Stimulated activated CD4-positive, alpha-beta T cell treated with anti-CD3 and anti-CD28 coated beads, TNF-alpha, amount 100 ng/mL, for 24 hours (primary cell): Measurements from ENCODE around the gene TRIM27.
"Not testable (repeated sequence)": the region's sequence is repeated elsewhere in the genome, so short reads cannot be mapped to it uniquely, and the experiment has no call there.

Experiments
- DNase-seq, 3 experiments: peaks; one replicate each; pipeline ENCODE4 v3.0.0-alpha.2; 2020; ENCODE audit warnings: low read depth in 3 of 3

The TRIM27 gene

DNA sequence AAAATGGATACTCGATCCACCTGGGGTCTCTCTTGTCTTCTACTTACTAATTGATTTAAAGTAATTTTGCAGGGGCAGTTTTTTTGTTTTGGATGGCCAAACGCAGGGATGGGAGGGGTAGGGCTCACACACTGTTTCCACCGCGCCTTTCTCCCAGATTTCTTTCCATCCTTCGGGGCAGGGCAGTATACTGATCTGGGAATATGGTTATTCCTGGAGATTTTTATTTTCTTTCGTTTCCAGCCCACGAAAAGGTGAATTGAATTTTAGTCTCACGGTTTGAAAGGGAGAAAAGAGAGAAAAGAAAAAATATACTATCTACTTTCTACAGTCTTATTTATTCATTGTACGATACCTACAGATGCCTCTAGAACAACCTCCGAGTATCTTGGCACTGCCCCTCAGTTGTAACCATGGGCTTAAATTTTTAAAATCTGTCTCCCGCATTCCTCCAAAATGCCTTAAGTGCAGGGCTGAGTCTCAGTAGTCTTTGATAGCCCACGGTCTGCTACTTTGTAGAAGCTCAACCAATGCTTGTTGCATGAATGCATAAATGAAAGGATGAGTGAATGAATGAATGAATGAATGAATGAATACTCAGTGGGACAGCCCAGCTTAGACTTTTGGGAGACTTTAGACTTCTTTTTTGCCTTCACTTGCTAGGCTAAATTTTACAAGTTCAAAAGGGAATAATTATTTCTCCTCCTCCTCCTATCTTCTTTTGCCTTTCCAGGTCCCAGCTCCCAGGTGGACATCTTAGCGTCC, 18.1 kb upstream of the TRIM27 start:
- no peak for DNase-seq

DNA sequence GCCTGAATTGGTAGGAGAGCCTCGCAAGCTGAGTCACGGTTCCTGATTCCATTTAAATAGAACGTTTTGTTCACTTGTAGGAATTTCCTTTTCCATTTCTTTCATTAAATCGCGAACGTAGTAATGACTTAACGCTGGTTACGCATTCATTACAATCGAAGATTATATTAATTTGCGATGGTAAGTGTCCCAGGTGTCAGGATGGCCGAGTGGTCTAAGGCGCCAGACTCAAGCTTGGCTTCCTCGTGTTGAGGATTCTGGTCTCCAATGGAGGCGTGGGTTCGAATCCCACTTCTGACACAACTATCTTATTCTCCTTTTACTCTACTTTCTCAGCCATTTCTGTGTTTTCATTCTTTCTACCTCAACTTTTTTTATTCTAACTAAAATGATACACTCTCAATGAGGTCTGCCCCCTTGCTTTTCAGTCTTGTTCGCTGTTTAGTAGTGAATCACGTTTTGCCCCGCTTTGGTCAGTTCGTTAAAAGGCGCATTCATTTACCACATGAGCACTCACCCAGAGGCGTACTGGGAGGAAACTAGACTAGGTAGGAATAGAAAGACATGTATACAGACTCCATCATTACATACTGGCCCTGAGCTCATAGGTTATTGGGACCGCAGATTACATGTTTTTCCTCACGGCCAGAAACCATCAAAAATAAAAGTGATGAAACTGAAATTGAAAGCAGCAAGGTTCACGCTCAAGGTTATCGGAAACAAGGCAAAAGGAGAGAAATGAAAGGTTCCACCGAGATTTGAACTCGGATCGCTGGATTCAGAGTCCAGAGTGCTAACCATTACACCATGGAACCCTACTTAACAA, 17.3 kb upstream of the TRIM27 start:
- peak; percentile 66 to 78 (median 66) for DNase-seq

DNA sequence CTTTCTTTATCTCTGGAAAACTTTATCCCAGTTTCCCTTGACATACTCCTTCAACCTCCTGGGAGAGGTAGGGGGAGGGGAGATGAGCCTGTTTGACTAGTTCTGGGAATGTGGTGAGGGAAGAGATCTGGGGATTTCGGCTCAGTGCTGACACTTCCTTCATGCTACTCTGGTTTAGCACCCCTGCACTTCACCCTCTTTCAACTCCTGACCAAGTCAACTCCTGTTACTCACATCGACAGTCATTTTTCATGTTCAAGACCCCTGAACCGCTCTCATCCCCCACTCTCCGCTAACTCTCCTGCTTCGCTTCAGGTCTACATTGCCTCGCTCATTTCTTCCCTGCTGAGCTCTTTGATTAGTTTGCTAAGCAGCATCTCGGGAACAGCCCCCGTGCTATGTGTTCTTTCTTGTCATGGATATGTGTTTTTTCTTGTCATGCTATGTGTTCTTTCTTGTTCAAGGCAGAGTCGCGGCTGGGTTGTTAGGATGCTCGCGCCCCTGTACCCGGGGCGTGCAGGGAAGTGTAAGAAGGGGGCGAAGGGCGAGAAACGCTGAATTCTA, 16.6 kb upstream of the TRIM27 start:
- DNase-seq = peak; percentile 22 to 52 (median 43)

DNA sequence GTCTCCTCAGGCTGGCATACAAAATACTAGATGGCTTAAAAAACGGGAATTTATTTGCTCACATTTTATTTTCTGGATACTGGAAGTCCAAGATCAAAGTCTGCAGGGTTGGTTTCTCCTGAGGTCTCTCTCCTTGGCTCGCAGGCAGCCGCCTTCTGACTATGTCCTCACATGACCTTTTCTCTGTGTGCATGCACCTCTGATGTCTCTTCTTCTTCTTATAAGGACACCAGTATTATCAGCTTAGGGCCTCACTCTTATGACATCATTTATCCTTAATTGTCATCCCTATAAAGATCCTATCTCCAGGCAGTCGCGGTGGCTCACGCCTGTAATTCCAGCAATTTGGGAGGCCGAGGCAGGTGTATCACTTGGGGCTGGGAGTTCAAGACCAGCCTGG, 9.3 kb upstream of the TRIM27 start:
- DNase-seq = no peak

GRCh38 chr6:28929887-28930620, 6.3 kb upstream of the TRIM27 start:
- no peak for DNase-seq

- not testable (repeated sequence) for DNase-seq
Measured at GRCh38 chr6:28929339-28929738, 5.6 kb upstream of the TRIM27 start.

GRCh38 chr6:28927846-28928245, 4.1 kb upstream of the TRIM27 start:
- DNase-seq = no peak

- peak in 2 of 3 experiments; percentile 5 to 36 for DNase-seq
Measured at GRCh38 chr6:28922821-28923317, 916 bp downstream of the TRIM27 start.

- DNase-seq = peak in 1 of 3 experiments; percentile 4
Measured at GRCh38 chr6:28922004-28922820, 1.6 kb downstream of the TRIM27 start.

GRCh38 chr6:28920281-28920680, 3.5 kb downstream of the TRIM27 start:
- DNase-seq = no peak

DNA sequence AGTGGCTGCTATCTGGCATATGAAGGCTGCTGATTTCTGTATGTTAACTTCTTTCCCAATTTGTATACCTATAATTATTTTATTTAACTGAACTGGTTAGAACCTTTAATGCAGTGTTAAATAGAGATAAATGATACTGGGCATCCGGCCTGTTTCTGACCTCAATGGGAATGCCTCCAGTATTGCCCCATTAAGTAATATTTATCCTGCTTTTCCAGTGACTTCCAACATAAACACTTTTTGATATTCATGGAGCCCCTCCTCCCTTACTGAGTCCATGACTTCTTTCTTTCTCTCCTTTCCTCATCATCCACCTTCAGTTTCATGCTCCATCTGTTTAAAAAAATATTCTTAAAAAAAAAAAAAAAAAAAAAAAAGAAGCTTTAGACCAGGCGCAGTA, 8.8 kb downstream of the TRIM27 start:
- DNase-seq = no peak

- no peak for DNase-seq
Measured at GRCh38 chr6:28910901-28911690, 12.7 kb downstream of the TRIM27 start.

DNA sequence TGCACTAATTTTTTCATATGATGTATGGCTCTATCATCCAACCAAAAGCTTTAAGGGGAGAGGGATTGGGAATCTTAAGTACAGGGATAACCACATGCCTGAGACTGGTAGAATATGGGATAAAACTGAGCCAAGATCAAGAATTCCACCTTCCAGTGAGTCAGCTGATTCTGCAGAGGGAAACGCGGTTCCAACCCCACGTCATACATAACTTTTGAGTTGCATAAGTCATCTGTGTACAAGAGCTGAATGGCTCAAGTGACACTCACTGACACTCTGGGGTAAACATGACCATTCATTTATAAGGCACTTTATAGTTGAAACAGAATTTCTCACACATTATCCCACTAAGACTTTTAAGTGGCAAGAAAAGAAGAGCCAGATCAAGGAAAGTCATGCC, 16.4 kb downstream of the TRIM27 start:
- DNase-seq = no peak

- no peak for DNase-seq
Measured at GRCh38 chr6:28906669-28907068, 17.1 kb downstream of the TRIM27 start.

DNA sequence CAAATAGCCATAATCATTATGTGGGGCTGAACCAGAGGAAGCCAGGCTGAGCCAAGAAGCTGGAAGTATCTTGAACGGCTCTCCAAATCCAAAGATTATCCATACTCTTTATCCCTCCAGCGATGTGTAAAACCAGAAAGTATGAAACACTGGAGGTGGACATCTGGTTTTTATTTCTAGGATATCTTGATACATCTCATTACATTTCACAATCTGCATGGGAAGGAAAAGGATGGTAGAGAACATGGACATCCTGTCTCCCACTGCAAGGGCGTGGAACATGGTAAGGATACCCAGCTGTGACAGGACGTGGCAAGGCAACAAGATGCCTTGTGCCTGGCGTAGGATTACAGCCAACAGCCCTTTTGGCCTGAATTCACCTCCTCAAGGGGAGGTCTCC, 20.1 kb downstream of the TRIM27 start:
- no peak for DNase-seq

DNA sequence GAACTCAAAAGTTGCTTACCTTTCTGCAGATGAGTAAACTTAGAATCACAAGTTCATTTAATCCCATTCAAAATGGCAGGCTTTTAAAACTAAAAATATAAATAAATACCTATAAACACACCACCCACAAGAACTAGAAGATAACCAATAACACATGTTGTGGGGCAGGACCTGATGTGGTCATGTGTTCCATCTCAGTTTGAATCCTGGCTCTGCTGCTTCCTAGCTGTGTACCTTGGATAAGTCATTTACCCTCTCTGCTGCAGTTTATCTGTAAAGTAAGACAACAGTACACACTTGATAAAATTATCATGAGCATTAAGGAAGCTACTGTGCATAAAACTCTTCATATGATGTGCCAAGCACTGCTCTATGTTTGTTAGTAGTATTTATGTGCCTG, 22.0 kb downstream of the TRIM27 start:
- no peak for DNase-seq

DNA sequence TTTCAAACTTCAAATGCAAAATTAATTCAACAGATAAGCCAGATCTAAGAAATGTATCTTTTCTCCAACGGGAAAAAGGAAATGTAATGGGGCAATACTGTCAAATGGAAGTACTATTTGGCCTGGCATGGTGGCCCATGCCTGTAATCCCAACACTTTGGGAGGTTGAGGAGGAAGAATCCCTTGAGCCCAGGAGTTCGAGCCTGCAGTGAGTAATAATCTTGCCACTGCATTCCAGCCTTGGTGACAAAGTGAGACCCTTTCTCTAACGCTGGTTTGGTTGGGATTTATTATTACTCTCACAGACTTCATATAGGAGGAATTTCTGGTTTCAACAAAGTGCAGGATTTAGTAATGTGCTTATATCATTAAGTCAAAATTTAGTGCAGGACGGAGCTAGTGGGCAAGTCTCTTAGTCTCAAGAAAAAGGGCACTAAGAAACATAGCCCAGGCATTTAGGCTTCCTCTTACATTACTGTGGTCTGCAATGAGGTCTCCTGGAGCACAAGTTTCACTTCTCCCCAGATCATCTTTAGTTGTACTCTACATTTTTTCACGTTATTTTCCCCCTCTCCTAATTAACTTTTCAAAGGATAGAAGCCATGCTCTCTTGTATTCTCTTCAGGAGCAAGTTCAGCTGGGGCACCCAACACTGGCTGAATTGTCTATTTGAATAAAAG, 23.1 kb downstream of the TRIM27 start:
- no peak for DNase-seq

DNA sequence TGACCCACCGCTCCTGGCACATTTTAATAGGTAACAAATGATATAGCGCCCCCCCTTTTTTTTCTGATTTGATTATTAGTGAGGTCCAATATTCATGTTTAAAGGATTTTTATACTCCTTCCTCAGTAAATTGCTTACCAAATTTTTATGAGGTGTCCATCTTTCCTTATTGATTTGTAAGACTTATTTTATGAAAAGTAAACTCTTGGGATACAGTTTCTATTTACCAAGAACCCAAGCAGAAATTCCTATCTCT, 25.1 kb downstream of the TRIM27 start:
- DNase-seq = no peak

DNA sequence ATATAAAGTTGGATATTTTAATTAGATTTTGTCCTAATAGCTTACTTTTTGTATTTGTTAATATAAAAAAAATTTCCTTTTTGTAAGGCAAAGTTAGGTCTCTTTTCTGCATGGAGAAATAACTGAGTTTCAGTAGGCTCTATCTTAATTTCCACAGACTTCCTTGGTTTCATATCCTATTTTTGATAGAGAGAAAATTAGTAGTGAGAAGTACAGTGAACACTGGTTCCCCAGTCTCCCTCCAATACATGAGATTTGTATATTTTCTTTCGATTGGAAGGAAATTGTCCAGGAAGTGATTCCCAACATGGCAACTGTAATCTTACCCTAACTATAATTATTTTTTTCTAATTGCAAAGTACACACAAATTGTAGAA, 26.4 kb downstream of the TRIM27 start:
- no peak for DNase-seq
